ENCODE measurements around the gene IDUA. TPM values are rescaled to one million over a fixed set of nuclear protein-coding genes. Genes with fewer than 3 reads are reported as not detected.

The IDUA gene
- total RNA-seq, 5 donors from 2014 or later (not counting 1 experiment from before 2014, with no cell fraction given) = 60.4 to 96.5 (median 78.7) TPM

- H3K4me1 Mint-ChIP-seq = peaks cover 2 to 14% (median 5%) of the 10 kb centered on the region in 3 donors
- H3K27ac ChIP-seq (ENCODE audit: low read length) = no peak overlapping the region
- no peaks in the 10 kb centered on the region for H3K9me3 Mint-ChIP-seq
- POLR2A ChIA-PET = no interaction called here
- no peaks in the 10 kb centered on the region for H3K36me3 Mint-ChIP-seq
- peaks cover 0 to 29% of the 10 kb centered on the region in 2 experiments for H3K4me1 ChIP-seq (ENCODE audit: control insufficient read depth in 1 of 2, extremely low read depth in 1 of 2, insufficient read depth in 2 of 2, low read length in 2 of 2)
- DNase-seq (no peak), ATAC-seq (replicated peaks in 1 of 4) (no peak)
- no peaks in the 10 kb centered on the region for H3K9me3 ChIP-seq
- no peak overlapping the region for H3K4me3 Mint-ChIP-seq
- H3K4me3 ChIP-seq (ENCODE audit: control insufficient read depth in 1 of 2, extremely low read depth in 1 of 2, low read length in 1 of 2) = no peak overlapping the region
- peaks cover 0 to 3% of the 10 kb centered on the region in 2 experiments for H3K27me3 ChIP-seq (replicated peaks in 1 of 2; ENCODE audit: control insufficient read depth in 2 of 2, extremely low read depth in 1 of 2, insufficient read depth in 2 of 2, low read length in 1 of 2)
- CTCF ChIA-PET = no interaction called here
- no peak overlapping the region for H3K27ac Mint-ChIP-seq
- H3K36me3 ChIP-seq (ENCODE audit: control insufficient read depth in 2 of 2, extremely low read depth in 1 of 2, insufficient read depth in 1 of 2, low read length in 1 of 2) = no peaks in the 10 kb centered on the region
- H3K27me3 Mint-ChIP-seq = no peaks in the 10 kb centered on the region
- 98% methylated on average over 7 of the region's 16 CpGs for WGBS (ENCODE audit: insufficient coverage)
Observed at GRCh38 chr4:1017211-1017610, 30.4 kb downstream of the IDUA start.

DNA sequence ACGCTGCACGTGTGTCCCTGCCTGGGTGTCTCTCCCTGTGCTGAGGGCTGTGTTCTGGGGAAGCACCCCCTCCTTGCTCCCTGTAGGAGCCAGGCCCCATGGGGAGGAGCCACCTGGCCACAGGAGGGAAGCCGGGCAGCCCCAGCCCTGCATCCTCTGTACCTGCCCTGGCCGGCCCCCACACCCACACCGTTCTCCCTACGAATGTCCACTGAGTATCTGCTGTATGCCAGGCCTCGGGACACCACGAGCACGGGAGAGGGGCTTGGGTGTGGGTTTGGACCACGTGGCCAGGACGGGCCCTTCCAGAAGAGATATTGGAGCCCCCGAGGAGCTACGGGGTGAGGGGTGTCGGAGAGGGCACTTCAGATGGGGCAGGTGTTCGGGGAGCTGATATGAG, 30.9 kb downstream of the IDUA start:
- no peak overlapping the region for H3K4me3 ChIP-seq (ENCODE audit: control insufficient read depth in 1 of 2, extremely low read depth in 1 of 2, low read length in 1 of 2)
- no peaks in the 10 kb centered on the region for H3K9me3 ChIP-seq
- ChIA-PET CTCF (no interaction called here), POLR2A (no interaction called here)
- Mint-ChIP-seq H3K27ac (no peak overlapping the region), H3K9me3 (no peaks in the 10 kb centered on the region), H3K27me3 (no peaks in the 10 kb centered on the region), H3K36me3 (no peaks in the 10 kb centered on the region), H3K4me3 (no peak overlapping the region), H3K4me1 (peaks cover 2 to 13% (median 5%) of the 10 kb centered on the region in 3 donors)
- WGBS (ENCODE audit: insufficient coverage) = 91% methylated on average over 11 of the region's 15 CpGs
- no peak for DNase-seq
- no peak for ATAC-seq (replicated peaks in 1 of 4)
- H3K27me3 ChIP-seq (replicated peaks in 1 of 2; ENCODE audit: control insufficient read depth in 2 of 2, extremely low read depth in 1 of 2, insufficient read depth in 2 of 2, low read length in 1 of 2) = peaks cover 0 to under 1% of the 10 kb centered on the region in 2 experiments
- H3K36me3 ChIP-seq (ENCODE audit: control insufficient read depth in 2 of 2, extremely low read depth in 1 of 2, insufficient read depth in 1 of 2, low read length in 1 of 2) = no peaks in the 10 kb centered on the region
- H3K27ac ChIP-seq (ENCODE audit: low read length) = no peak overlapping the region
- H3K4me1 ChIP-seq (ENCODE audit: control insufficient read depth in 1 of 2, extremely low read depth in 1 of 2, insufficient read depth in 2 of 2, low read length in 2 of 2) = peaks cover 0 to 25% of the 10 kb centered on the region in 2 experiments

GRCh38 chr4:1018147-1019020, 31.5 kb downstream of the IDUA start:
- CTCF ChIA-PET = no interaction called here
- Mint-ChIP-seq H3K4me1 (peaks cover 2 to 13% (median 5%) of the 10 kb centered on the region in 3 donors), H3K27ac (no peak overlapping the region), H3K27me3 (no peaks in the 10 kb centered on the region), H3K36me3 (no peaks in the 10 kb centered on the region), H3K9me3 (no peaks in the 10 kb centered on the region), H3K4me3 (no peak overlapping the region)
- DNase-seq (no peak), ATAC-seq (replicated peaks in 1 of 4) (no peak)
- Histone ChIP-seq H3K36me3 (ENCODE audit: control insufficient read depth in 2 of 2, extremely low read depth in 1 of 2, insufficient read depth in 1 of 2, low read length in 1 of 2) (no peaks in the 10 kb centered on the region), H3K27me3 (replicated peaks in 1 of 2; ENCODE audit: control insufficient read depth in 2 of 2, extremely low read depth in 1 of 2, insufficient read depth in 2 of 2, low read length in 1 of 2) (no peaks in the 10 kb centered on the region), H3K4me3 (ENCODE audit: control insufficient read depth in 1 of 2, extremely low read depth in 1 of 2, low read length in 1 of 2) (no peak overlapping the region), H3K27ac (ENCODE audit: low read length) (no peak overlapping the region), H3K9me3 (no peaks in the 10 kb centered on the region), H3K4me1 (ENCODE audit: control insufficient read depth in 1 of 2, extremely low read depth in 1 of 2, insufficient read depth in 2 of 2, low read length in 2 of 2) (peaks cover 0 to 19% of the 10 kb centered on the region in 2 experiments)
- POLR2A ChIA-PET = no interaction called here
- 95% methylated on average over 22 of the region's 29 CpGs for WGBS (ENCODE audit: insufficient coverage)

DNA sequence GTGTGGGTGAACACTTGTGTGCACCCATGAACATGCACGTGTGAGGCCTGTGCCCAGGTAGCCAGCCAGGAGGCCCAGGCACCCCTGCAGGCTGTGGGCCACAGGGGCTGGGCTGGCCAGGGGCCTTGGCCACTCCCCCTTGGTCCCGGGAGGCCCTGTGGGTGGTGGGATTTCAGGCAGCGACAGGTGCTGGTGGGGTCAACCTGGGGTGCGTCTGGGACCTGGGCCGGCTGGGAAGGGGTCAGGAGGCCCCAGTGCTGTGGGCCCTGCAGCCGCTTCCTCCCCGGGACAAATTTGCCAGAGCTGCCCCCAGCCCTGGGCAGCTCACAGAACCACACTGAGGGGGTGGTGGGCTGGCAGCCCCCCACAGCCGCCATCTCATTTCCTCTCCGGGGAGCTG, 32.5 kb downstream of the IDUA start:
- H3K4me3 ChIP-seq (ENCODE audit: control insufficient read depth in 1 of 2, extremely low read depth in 1 of 2, low read length in 1 of 2) = no peak overlapping the region
- Mint-ChIP-seq H3K27me3 (no peaks in the 10 kb centered on the region), H3K4me1 (peaks cover 2 to 7% (median 5%) of the 10 kb centered on the region in 3 donors), H3K27ac (no peak overlapping the region), H3K36me3 (no peaks in the 10 kb centered on the region), H3K4me3 (no peak overlapping the region), H3K9me3 (no peaks in the 10 kb centered on the region)
- H3K27me3 ChIP-seq (replicated peaks in 1 of 2; ENCODE audit: control insufficient read depth in 2 of 2, extremely low read depth in 1 of 2, insufficient read depth in 2 of 2, low read length in 1 of 2) = no peaks in the 10 kb centered on the region
- 84% methylated on average over 7 of the region's 9 CpGs for WGBS (ENCODE audit: insufficient coverage)
- DNase-seq = no peak
- H3K4me1 ChIP-seq (ENCODE audit: control insufficient read depth in 1 of 2, extremely low read depth in 1 of 2, insufficient read depth in 2 of 2, low read length in 2 of 2) = peaks cover 0 to 14% of the 10 kb centered on the region in 2 experiments
- CTCF ChIA-PET = no interaction called here
- no peaks in the 10 kb centered on the region for H3K9me3 ChIP-seq
- POLR2A ChIA-PET = no interaction called here
- H3K36me3 ChIP-seq (ENCODE audit: control insufficient read depth in 2 of 2, extremely low read depth in 1 of 2, insufficient read depth in 1 of 2, low read length in 1 of 2) = no peaks in the 10 kb centered on the region
- ATAC-seq (replicated peaks in 1 of 4) = no peak
- H3K27ac ChIP-seq (ENCODE audit: low read length) = no peak overlapping the region

DNA sequence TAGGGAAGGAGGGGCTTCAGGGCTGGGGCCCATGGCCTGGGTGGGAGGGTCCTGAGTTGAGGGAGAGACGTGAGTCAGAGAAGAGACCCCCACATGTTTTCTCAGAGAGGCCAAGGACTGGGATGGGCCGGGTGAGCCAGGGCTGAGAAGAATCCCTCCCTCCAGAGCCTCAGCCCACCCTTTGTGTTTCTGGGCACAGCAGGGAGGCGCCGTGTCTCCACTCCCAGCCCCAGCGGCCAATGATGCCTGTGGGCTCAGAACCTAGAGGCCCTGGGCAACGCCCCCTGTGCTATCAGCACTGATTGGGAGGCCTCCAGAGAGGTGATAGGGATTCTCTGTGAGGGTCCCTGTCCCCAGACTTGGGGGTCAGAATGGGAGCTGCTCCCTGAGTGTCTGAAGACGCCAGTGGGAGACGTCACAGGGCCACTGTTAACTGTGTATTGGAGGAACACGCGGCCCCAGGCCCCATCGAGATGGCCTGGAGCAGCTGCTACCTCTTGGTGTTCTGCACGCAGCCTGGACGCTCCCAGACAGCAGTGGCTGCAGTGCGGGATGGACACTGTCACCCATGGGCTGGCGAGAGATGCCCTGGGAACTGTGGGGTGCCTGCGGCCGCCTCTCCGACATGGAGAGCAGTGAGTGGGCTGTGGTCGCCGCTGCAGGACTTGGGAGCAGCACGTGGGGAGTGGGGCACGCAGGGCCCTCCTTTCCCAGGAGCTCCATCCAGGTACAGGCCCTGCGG, 33.1 kb downstream of the IDUA start:
- Mint-ChIP-seq H3K4me1 (peaks cover 2 to 7% (median 5%) of the 10 kb centered on the region in 3 donors), H3K9me3 (no peaks in the 10 kb centered on the region), H3K4me3 (peak overlapping the region in 1 of 3 donors; percentile 17), H3K36me3 (no peaks in the 10 kb centered on the region), H3K27me3 (no peaks in the 10 kb centered on the region), H3K27ac (no peak overlapping the region)
- 90% methylated on average over 18 of the region's 23 CpGs for WGBS (ENCODE audit: insufficient coverage)
- peaks cover 0 to under 1% of the 10 kb centered on the region in 2 donors for H3K36me3 ChIP-seq (ENCODE audit: control insufficient read depth in 2 of 2, extremely low read depth in 1 of 2, insufficient read depth in 1 of 2, low read length in 1 of 2)
- no peak overlapping the region for H3K27ac ChIP-seq (ENCODE audit: low read length)
- H3K4me3 ChIP-seq (ENCODE audit: control insufficient read depth in 1 of 2, extremely low read depth in 1 of 2, low read length in 1 of 2) = no peak overlapping the region
- no peaks in the 10 kb centered on the region for H3K27me3 ChIP-seq (replicated peaks in 1 of 2; ENCODE audit: control insufficient read depth in 2 of 2, extremely low read depth in 1 of 2, insufficient read depth in 2 of 2, low read length in 1 of 2)
- peaks cover 0 to 14% of the 10 kb centered on the region in 2 experiments for H3K4me1 ChIP-seq (ENCODE audit: control insufficient read depth in 1 of 2, extremely low read depth in 1 of 2, insufficient read depth in 2 of 2, low read length in 2 of 2)
- ATAC-seq (replicated peaks in 1 of 4) (no peak), DNase-seq (no peak)
- H3K9me3 ChIP-seq = no peaks in the 10 kb centered on the region
- POLR2A ChIA-PET = no interaction called here
- CTCF ChIA-PET = no interaction called here

- no peaks in the 10 kb centered on the region for H3K9me3 Mint-ChIP-seq
- DNase-seq (no peak), ATAC-seq (replicated peaks in 1 of 4) (no peak)
- H3K36me3 Mint-ChIP-seq = peaks cover 5% of the 10 kb centered on the region
- peaks cover 9 to 19% (median 12%) of the 10 kb centered on the region in 3 donors for H3K4me1 Mint-ChIP-seq
- ChIA-PET CTCF (no interaction called here), POLR2A (no interaction called here)
- H3K27me3 Mint-ChIP-seq = no peaks in the 10 kb centered on the region
- H3K9me3 ChIP-seq = no peaks in the 10 kb centered on the region
- no peak overlapping the region for H3K4me3 ChIP-seq (ENCODE audit: control insufficient read depth in 1 of 2, extremely low read depth in 1 of 2, low read length in 1 of 2)
- H3K27ac Mint-ChIP-seq = no peak overlapping the region
- H3K4me3 Mint-ChIP-seq = no peak overlapping the region
- peaks cover 0 to 6% of the 10 kb centered on the region in 2 donors for H3K36me3 ChIP-seq (ENCODE audit: control insufficient read depth in 2 of 2, extremely low read depth in 1 of 2, insufficient read depth in 1 of 2, low read length in 1 of 2)
- H3K27me3 ChIP-seq (replicated peaks in 1 of 2; ENCODE audit: control insufficient read depth in 2 of 2, extremely low read depth in 1 of 2, insufficient read depth in 2 of 2, low read length in 1 of 2) = no peaks in the 10 kb centered on the region
- peaks cover 0 to 21% of the 10 kb centered on the region in 2 experiments for H3K4me1 ChIP-seq (ENCODE audit: control insufficient read depth in 1 of 2, extremely low read depth in 1 of 2, insufficient read depth in 2 of 2, low read length in 2 of 2)
- 85% methylated on average over 13 of the region's 19 CpGs for WGBS (ENCODE audit: insufficient coverage)
- no peak overlapping the region for H3K27ac ChIP-seq (ENCODE audit: low read length)
Observed at GRCh38 chr4:1021386-1022050, 34.7 kb downstream of the IDUA start.

Data from T-cell (primary cell).